Measurements from ENCODE around the gene TP53I3. TPM values are rescaled to one million over a fixed set of nuclear protein-coding genes. Genes with fewer than 3 reads are reported as not detected.

Gene TP53I3
- total RNA-seq, 4 donors from 2014 or later = 6.7 to 15.5 (median 12.3) TPM

DNA sequence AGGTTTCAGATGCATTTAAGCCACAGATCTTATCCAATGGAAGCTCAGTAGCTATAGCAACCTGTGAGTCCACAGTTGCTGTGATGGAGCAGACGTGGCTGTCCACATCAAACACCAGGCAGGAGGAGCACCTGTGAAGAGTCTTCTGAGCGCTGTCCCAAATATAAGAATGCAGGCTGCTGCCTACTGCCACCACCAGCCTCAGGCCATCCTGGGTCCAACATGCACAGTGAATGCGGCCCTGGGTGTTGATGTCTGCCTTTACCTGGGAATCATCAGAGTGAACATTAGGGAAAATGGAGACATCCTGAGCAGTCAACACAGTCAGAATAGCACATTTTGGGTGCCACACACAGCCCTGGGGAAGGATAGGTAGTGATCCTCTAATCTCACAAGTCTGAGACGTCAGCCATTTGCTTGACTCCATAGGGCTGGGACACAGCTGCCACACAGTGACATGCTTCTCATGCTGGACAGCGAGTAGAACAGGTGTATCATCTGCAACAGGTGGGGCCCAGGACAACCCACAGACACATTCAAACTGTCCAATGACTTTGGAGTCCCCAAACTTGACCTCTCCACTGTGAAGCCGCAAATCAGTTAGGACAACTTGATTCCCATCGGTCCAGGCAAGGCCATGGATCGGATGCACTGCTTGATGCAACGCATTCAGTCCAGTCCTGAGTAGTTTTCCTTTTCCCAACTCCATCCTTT, 45.7 kb downstream of the TP53I3 start:
- Histone ChIP-seq H3K27me3 (no peaks in the 10 kb centered on the region), H3K4me1 (no peaks in the 10 kb centered on the region), H3K4me3 (no peak overlapping the region), H3K27ac (no peak overlapping the region), H3K36me3 (peaks cover 21% of the 10 kb centered on the region), H3K9me3 (no peaks in the 10 kb centered on the region)
- 96% methylated on average over 8 of the region's 9 CpGs for WGBS
- TF ChIP-seq POLR2A (IDR thresholded peaks at IDR 0.05) (no peak), POLR2AphosphoS5 (IDR thresholded peaks at IDR 0.05) (no peak), EP300 (IDR thresholded peaks at IDR 0.05) (no peak)
- TF ChIP-seq, protein P1, sequence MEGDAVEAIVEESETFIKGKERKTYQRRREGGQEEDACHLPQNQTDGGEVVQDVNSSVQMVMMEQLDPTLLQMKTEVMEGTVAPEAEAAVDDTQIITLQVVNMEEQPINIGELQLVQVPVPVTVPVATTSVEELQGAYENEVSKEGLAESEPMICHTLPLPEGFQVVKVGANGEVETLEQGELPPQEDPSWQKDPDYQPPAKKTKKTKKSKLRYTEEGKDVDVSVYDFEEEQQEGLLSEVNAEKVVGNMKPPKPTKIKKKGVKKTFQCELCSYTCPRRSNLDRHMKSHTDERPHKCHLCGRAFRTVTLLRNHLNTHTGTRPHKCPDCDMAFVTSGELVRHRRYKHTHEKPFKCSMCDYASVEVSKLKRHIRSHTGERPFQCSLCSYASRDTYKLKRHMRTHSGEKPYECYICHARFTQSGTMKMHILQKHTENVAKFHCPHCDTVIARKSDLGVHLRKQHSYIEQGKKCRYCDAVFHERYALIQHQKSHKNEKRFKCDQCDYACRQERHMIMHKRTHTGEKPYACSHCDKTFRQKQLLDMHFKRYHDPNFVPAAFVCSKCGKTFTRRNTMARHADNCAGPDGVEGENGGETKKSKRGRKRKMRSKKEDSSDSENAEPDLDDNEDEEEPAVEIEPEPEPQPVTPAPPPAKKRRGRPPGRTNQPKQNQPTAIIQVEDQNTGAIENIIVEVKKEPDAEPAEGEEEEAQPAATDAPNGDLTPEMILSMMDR (IDR thresholded peaks at IDR 0.05) = no peak
- peak in 1 of 2 donors; percentile 49 for DNase-seq (ENCODE audit: low spot score in 2 of 2)

Other genes starting within 250 kb of the TP53I3 start
- 10 to 100 TPM; 28.8 to 81.9 (median 31.8) TPM for gene ATAD2B, start 157.7 kb downstream of the TP53I3 start, total RNA-seq
- gene UBXN2A, start 144.4 kb downstream of the TP53I3 start, total RNA-seq = 10 to 100 TPM in 3 of 4 donors, 1 to 10 TPM in 1; 10.0 to 15.1 (median 12.1) TPM
- 1 to 10 TPM in 1 of 4 donors, not detected in 3; 1.6 TPM for gene MFSD2B, start 74.7 kb downstream of the TP53I3 start, total RNA-seq
- 1 to 10 TPM; 2.5 to 8.5 (median 4.1) TPM for gene WDCP, start 37.4 kb downstream of the TP53I3 start, total RNA-seq
- 1 to 10 TPM; 4.3 to 8.0 (median 6.6) TPM for gene FKBP1B, start 35.1 kb downstream of the TP53I3 start, total RNA-seq
- gene SF3B6, start 8.5 kb downstream of the TP53I3 start, total RNA-seq = 100 to 1,000 TPM in 1 of 4 donors, 10 to 100 TPM in 3; 72.1 to 101 (median 85.6) TPM
- gene PFN4, start 38.5 kb upstream of the TP53I3 start, total RNA-seq = 1 to 10 TPM in 1 of 4 donors, not detected in 3; 1.0 TPM
- 10 to 100 TPM in 1 of 4 donors, 1 to 10 TPM in 3; 4.1 to 14.6 (median 7.5) TPM for gene FAM228B, start 38.6 kb upstream of the TP53I3 start, total RNA-seq
- gene FAM228A, start 90.2 kb upstream of the TP53I3 start, total RNA-seq = under 1 TPM in 2 of 4 donors, not detected in 2; 0.72 to 0.89 TPM